HG03575 (cell line): ENCODE results near the gene TKT.

Experiments used
- ATAC-seq: cut with Tn5 transposase; IDR thresholded peaks from one replicate; pipeline ENCODE4 v1.9.1; 2021; ENCODE audit not compliant: unreplicated experiment, insufficient number of reproducible peaks, low FRiP score; ENCODE audit errors: extremely low read depth

TKT gene

DNA sequence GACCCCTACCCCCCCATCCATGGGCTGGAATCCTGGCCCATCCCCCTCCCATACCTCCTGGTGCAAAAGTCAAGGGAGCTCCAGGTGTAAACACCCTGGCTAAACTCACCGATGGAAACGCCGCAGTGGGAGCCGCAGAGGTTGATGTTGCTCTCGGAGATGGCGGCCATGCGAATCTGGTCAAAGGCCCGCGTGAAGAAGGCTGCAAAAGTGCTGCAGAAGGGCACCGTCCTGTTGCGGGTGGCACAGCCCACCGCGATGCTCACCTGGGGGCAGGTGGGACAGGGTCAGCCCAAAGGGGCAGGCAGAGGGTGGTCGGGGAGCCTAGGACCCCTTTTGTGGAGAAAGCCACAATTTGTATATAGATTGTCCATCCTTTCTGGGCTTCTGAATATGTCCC lies 26.7 kb downstream of the TKT start:
- ATAC-seq, result no peak

DNA sequence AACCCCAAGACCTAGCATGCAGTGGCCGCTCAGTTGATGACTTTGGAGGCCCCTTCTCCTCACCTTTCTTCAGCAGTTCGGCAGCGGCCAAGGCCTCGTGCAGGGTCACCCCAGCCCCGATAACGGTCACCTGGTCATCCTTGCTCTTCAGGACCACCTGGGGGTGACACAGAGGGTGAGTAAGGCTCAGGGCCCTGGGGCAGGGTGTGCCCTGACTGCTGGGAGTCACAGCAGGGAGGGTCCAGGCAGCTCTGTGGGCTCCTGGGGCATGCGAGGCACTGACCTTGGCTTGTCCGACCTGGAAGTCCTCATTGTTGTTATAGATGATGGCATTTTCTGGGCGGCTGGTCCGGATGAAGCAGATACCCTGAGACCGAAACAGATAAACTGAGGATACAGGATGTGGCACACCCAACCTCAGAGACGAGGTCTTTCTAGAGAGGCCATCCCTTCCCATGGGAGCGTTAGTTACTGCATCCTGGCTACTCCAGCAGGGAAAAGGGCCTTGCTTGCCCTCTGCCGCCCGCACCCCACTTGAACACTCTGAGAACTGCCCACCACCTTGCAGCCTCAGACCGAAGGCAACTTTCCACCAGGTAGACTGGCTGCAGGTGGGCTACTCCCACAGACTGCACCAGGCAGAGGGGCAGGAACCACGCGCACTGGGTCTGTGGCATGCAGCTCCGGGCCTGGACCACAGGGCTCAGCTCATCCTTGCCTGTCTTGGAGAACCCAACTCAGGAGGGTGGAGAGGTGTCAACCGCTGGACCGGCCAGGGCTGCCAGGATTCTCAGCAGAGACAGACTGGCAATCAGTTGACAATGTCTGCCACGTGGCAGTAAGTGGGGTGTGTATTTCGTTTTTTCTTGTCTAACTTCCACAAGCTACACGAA lies 27.6 kb downstream of the TKT start:
- no peak for ATAC-seq

DNA sequence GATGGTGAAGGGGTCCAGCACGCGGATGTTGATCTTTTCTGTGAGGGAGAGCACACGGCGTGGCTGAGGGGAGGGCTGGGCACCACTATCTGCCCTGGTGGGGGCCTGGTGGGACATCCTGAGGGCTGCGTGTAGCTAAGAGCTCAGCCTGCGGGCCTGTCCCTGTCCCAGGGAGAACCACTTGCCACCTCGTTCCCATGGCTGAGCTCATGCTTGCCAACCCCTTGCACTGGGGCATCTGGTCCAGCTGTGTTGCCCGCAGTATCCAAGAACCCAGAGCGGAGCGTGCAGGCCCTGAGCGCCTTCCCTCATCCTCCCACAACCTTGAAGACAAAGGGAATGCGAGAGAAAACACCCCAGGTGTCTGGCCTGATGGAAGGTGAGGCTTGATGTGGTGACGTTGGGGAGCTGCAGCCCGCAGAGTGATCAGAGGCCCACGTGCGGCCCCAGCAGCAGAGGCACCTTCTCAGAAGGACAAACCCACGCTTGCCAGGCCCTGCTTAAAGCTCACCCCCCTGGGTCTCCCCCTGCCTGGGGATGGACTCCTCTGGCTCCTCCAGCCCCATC lies 28.9 kb downstream of the TKT start:
- no peak for ATAC-seq

DNA sequence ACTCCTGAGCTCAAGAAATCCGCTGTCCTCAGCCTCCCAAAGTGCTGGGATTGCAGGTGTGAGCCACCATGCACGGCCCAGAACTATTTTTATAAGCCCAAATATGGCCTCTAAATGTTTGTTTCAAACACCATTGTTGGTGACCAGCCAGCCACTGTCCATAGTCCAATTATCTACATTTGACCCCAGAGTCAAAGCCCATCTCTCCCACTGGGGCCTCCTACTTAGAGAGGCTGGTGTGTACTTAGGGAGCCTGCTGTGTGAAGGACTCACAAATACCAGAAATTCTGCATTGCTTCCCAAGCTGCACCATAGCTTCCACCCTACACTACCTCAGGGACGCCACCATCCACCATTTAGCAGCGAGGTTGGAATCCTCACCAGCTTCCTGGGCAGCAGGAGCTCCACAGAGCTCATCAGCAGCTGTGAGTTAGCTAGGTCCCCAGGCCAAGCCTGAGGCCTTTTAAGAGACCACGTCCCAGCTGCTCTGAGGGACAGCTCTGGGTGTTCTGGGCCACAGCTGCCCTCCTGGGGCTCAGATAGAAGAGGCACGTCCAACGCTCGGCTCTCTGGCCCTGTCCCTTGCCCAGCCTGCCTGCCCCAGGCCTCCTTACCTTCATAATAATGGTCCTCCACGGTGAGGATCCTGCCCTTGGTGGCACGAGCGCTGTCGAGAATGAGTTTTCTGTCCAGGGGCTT lies 29.5 kb downstream of the TKT start:
- ATAC-seq, result no peak

DNA sequence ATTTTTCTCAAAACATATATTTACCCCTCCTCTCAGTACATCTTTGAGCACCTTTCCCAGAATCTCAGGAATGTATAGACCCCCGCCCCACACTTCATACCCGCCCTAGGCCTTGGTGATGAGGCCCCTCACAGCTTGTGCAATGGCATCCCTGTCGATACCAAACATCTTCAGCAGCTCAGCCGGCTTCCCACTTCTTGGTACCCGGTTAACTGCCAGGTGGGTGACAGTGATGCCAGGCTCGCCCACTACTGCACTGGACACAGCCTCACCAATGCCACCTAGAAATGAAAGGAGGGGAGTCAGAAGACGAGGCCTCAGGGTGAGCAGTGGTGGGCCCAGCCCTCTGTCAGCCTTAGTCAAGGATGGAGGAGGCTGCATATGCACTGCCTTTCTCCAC lies 30.2 kb downstream of the TKT start:
- ATAC-seq, result no peak

DNA sequence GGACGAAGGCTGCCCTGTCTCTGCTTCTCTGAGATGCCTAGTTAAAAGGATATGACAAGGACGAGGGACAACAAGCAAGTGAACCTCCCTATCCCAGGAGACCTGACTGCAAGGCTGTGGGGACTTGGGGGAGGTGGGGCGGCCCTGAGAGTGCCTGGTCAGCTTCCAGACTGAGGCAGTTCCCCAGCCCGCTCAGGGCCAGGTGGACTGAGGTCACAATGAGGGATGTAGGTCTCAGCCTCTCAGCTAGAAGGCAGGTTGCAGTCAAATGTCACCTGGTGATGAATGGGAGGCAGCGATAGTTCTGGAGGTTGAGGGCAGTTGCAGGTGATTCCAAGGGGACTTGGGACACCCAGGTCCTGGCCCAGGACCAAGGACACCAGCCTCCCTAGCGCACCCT lies 30.6 kb downstream of the TKT start:
- ATAC-seq, result no peak

DNA sequence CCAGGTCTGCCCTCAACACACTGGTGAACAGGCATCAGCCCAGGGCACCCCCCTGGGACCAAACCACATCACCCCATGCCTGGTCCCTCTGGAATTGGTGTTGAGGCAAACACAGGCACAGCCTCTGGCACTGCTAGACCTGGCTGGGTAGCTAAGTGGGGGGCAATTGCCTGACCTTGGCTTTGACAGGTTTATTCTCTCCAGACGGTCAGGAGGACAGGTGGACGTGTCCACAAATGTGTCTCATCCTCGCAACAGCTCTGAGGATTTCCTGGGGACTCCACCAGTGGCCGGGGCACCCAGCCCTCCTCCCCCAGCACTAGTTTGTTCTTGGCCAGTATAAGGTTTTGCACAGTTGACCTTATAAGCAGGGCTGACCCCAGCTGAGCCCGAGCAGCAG lies 31.3 kb downstream of the TKT start:
- ATAC-seq, result no peak

DNA sequence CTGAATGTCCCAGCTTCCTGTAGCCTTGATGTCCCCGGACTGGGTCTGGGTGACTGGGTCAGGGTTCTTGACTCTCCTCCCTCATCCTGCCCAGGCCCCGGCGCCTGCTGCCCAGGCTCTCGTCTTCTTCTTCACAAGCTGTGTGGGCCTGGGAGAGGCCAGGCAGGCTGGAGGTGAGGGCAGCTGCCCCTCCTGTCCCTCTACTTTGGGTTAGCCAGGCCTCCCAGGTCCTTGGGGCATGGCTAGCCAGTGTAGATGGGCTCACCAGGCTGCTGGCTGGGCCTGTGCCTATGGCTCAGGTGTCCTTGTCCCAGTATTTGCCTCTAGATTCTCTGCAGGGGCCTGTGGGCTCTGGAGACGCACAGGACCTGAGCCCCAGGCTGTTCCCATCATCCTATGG lies 31.8 kb downstream of the TKT start:
- no peak for ATAC-seq

DNA sequence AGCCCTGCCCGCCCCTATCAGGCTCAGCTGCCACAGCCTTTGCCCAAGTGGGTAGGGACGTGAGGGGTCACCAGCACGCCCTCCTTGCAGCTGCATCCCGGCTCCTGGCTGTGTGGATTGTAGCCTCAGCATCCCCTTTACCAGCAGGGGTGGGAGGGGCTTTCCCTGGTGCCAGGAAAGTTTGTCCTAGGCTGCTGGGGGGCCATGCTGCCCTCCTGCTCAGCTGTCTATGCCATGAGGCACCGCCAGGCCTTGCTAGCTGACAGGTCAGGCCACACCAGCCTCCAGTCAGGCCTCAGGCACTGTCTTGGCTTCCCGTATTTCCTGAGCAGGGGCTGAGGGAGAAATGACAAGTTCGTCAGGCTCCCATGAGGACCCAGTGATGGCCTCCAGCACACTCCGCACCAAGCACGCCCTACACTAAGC lies 32.3 kb downstream of the TKT start:
- ATAC-seq, result no peak

DNA sequence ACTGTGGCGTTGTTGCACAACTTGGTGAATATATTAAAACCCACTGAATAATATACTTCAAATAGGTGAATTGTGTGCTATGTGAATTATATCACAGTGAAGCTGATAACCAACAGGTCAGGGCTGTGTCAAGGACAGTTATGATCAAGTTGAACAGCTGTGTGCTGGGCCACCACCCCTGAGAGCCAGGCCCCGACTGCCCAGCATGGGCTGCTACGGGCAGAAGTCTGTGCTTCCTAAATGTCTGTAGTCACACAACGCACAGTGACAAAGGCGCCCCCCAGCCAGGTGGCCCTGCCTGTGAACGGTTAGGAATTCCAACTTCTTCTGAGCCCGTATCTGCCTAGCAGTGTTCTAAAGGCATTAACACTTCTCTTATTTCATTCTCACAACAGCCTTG lies 32.8 kb downstream of the TKT start:
- ATAC-seq, result no peak

DNA sequence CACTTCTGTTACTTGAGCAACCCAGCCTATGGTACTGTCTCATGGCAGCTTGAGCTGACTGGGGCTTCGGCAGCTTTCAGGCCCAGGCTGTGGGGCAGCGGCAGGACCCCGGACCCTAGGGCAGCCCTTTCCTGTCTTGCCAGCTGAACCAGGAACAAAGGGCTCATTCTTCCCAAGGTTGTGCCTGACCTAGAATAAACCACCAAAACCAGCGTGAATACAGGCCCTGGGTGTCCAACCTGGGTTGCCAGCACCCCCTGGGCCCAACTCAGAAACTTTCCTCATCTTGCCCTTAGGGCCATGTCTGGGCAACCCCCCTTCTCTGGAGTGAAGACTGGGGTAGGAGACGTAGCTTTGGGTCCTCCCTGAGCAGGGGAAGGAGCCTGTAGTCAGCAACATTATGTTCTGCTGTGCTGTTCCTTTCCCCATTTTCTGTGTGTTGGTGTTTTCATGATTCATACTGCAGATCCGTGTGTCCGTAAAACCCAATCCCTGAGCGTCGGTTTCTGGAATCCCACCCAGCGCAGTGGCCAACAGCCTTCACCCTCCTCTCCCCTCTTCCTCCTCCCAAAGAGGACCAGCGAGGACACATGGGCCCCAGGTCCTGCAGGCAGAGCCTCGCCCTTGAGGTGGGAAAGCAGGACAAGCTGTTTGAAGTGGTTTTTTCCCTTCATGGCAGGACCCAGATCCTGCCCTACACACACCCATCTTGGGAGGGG lies 33.5 kb downstream of the TKT start:
- no peak for ATAC-seq

DNA sequence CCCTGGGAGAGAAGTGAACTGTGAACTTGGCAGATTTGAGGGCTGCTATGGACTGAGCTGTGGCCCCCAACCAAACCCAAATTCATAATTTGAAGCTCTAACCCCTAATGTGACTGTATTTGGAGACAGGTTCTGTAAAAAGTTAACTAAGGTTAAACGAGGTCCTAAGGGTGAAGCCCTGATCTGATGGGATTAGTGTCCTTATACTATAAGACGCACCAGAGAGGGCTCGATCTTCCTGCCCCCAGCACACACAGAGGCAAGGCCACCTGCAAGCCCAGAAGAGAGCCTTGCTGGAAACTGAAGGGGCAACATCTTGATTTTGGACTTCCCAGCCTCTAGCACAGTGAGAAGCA lies 34.0 kb downstream of the TKT start:
- no peak for ATAC-seq

DNA sequence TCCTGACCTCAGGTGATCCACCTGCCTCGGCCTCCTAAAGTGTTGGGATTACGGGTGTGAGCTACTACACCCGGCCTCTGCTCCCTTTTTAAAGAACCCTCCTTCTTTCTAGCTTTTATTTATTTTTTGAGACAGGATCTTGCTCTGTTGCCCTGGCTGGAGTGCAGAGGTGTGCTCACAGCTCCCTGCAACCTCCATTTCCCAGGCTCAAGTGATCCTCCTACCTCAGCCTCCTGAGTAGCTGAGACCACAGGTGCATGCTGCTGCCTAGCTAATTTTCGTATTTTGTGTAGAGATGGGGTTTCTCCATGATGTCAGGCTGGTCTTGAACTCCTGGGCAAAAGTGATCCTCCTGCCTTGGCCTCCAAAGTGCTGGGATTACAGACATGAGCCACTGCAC lies 34.5 kb downstream of the TKT start:
- no peak for ATAC-seq

DNA sequence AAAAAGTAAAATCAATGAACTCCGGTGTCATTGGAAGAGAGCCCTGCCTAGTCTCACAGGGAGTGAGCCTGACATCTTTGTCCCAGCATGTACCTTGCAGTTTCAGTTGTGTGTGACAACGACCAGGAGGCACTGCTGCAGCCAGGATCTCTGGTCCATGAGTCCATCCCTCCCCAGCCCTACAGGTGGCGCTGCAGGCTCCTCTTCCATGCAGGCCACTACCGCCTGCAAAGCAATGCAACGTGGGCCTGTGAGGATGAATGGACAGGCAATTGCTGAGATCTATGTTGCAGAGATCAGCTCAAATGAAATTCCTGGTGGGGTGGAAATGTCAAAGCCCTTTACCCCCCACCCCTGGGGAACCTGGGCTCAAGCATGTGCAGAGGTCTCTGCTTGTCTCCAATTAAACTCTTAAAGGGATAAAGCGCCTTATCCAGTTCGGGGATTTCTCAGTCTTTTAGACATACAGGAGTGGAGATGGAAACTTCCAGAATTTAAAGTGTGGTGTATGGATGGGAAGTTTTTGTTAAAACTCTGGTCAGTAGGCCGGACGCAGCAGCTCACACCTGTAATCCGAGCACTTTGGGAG lies 35.8 kb downstream of the TKT start:
- no peak for ATAC-seq

DNA sequence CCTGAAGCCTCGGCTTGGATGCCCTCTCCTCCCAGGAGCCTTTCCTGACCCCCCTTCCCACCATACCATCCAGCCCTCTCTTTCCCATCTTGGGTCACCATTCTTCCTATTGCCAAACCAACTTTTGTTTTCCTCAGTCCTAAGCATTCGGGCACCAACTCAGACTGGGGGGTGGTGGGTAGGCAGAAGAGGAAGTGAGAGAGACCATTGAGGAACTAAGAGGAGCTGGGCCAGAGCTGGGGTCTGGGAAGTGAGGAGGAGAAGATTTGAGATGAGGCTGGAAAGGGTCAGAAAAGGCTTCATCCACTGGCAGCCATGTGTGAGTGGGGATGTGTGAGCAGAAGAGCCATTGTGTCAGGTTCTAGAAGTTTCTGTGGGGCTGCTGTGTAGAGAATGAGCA lies 37.7 kb downstream of the TKT start:
- ATAC-seq, result no peak

DNA sequence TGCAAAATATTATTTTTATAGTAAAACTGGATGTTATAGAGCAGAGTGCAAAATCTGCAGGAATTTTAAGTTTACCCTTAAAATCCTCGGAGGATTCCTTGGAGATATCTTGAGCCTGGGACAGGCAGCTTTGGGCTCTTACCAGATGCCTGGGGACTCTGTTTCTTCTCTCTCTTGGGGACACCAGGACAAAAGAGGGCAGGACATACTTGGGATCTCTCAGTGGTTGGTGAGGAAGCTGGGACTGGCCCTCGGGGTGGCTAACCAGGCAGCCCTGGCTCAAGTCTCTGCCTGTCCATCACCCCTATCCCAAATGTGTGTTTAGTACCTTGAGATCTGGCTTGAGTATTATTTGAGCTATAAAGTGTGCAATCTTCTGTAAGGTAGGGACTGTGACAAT lies 38.6 kb downstream of the TKT start:
- ATAC-seq, result no peak

DNA sequence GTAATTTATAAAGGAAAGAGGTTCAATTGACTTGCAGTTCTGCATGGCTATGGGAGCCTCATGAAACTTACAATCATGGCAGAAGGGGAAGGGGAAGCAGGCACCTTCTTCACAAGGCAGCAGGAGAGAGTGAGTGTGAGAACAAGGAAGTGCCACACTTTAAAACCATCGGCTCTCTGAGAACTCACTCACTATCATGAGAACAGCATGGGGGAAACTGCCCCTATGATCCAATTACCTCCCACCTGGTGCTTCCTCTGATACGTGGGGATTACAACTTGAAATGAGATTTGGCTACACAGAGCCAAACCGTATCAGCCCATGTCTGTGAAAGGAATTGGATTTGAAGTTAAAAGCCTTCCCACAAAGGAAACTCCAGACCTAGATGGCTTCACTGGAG lies 39.1 kb downstream of the TKT start:
- no peak for ATAC-seq

DNA sequence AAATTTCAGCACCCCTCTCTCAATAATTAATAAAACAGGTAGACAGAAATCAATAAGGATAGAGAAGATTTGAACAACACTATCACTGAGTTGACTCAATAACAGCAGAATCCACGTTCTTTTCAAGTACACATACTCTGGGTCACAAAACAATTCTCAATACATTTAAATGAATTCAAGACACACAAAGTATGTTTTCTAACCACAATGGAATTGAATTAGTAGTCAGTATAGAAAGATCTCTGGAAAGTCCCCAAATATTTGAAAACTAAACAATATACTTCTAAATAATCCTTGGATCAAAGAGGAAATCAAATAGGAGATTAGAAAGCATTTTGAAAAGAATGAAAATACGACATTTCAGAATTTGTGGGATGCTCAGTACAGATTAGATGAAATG lies 40.0 kb downstream of the TKT start:
- no peak for ATAC-seq

DNA sequence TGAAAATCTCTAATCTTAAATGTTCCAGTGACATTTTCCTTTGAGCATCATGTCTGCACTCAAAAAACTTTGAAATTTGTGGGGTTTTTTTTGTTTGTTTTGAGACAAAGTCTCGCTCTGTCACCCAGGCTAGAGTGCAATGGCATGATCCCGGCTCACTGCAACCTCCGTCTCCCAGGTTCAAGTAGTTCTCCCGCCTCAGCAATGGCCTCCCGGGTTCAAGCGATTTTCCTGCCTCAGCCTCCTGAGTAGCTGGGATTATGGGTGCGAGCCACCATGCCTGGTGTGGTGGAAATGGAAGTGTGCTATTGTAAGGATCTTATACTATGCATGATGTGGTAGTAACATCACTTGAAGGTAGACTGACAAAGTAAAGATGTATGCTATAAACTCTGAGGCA lies 42.5 kb downstream of the TKT start:
- ATAC-seq, result no peak
